ENCODE measurements around the gene IQCM.

Gene IQCM

GRCh38 chr4:149398993-149399392 is 416.6 kb downstream of the IQCM start:
- TF ChIP-seq, protein P1, sequence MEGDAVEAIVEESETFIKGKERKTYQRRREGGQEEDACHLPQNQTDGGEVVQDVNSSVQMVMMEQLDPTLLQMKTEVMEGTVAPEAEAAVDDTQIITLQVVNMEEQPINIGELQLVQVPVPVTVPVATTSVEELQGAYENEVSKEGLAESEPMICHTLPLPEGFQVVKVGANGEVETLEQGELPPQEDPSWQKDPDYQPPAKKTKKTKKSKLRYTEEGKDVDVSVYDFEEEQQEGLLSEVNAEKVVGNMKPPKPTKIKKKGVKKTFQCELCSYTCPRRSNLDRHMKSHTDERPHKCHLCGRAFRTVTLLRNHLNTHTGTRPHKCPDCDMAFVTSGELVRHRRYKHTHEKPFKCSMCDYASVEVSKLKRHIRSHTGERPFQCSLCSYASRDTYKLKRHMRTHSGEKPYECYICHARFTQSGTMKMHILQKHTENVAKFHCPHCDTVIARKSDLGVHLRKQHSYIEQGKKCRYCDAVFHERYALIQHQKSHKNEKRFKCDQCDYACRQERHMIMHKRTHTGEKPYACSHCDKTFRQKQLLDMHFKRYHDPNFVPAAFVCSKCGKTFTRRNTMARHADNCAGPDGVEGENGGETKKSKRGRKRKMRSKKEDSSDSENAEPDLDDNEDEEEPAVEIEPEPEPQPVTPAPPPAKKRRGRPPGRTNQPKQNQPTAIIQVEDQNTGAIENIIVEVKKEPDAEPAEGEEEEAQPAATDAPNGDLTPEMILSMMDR (IDR thresholded peaks at IDR 0.05; ENCODE audit: low read depth, low read length): no peak
- no peak overlapping the region for H3K4me3 ChIP-seq (ENCODE audit: low read depth, low read length)

DNA sequence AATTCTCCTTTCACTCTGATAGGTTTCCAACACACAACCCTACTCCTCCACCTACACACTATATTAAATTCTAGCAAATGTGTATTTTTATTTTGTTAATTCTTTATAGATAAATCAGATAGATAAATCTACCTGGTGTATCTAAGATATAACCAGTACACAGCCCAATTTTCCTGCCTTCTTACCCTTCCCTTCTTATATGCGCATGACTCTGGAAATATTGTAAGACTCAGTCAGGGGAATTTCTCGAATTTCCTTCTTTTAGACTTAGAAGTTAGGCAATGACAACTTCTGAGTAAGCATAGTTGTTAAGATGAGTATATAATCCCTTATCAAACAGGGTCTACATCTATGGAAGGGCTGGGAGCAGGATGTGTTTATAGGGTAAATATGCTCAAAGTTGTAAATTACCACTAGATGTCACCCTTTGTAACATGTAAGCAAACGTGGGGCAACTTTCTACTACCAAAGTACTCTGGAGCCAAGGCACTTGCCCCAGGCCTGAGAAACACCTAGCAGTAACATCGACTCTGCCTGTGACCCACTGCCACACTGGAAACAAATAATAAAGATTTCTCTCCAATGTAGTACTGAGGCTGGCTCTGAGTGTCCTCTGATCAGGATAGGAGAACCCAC is 444.7 kb downstream of the IQCM start:
- no peak overlapping the region for H3K4me3 ChIP-seq (ENCODE audit: low read depth, low read length)
- TF ChIP-seq, protein P1 (IDR thresholded peaks at IDR 0.05; ENCODE audit: low read depth, low read length): no peak

GRCh38 chr4:149370002-149370401 is 445.6 kb downstream of the IQCM start:
- TF ChIP-seq, protein P1 (IDR thresholded peaks at IDR 0.05; ENCODE audit: low read depth, low read length): no peak
- H3K4me3 ChIP-seq (ENCODE audit: low read depth, low read length): no peak overlapping the region

- H3K4me3 ChIP-seq (ENCODE audit: low read depth, low read length): no peak overlapping the region
- TF ChIP-seq, protein P1 (IDR thresholded peaks at IDR 0.05; ENCODE audit: low read depth, low read length): no peak
Measured at GRCh38 chr4:149353241-149353640, 462.4 kb downstream of the IQCM start.

- H3K4me3 ChIP-seq (ENCODE audit: low read depth, low read length): no peak overlapping the region
- TF ChIP-seq, protein P1 (IDR thresholded peaks at IDR 0.05; ENCODE audit: low read depth, low read length): no peak
Measured at GRCh38 chr4:149349541-149349940, 466.1 kb downstream of the IQCM start.

GRCh38 chr4:149347139-149347538 is 468.5 kb downstream of the IQCM start:
- TF ChIP-seq, protein P1 (IDR thresholded peaks at IDR 0.05; ENCODE audit: low read depth, low read length): no peak
- no peak overlapping the region for H3K4me3 ChIP-seq (ENCODE audit: low read depth, low read length)

- H3K4me3 ChIP-seq (ENCODE audit: low read depth, low read length): no peak overlapping the region
- TF ChIP-seq, protein P1 (IDR thresholded peaks at IDR 0.05; ENCODE audit: low read depth, low read length): no peak
Measured at GRCh38 chr4:149345424-149345823, 470.2 kb downstream of the IQCM start.

Data from WI38 (cell line).